ENCODE measurements around the gene MICA.

DNA sequence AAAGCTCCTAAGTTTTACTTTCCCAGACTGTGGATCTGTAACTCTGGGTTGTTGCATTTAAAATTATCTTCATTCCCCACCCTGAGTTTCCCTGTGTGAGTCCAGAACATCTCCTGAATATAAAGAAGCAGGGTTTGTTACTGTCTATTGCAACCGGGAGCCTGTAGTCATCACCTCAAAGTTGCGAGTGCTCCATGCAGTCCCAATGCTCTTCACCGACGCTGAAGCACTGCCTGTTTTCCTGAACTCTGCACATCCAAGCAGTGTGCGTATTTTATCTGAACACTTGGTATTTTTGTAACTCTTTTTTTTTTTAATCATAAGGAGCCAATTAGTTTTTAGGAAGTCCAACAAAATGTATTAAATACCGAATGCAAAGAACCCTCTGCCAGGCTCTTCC lies 45.5 kb upstream of the MICA start:
- TF ChIP-seq EZH2phosphoT487 (IDR thresholded peaks at IDR 0.05; ENCODE audit: borderline replicate concordance, low read depth, low read length): no peak
- TF ChIP-seq, protein P1, sequence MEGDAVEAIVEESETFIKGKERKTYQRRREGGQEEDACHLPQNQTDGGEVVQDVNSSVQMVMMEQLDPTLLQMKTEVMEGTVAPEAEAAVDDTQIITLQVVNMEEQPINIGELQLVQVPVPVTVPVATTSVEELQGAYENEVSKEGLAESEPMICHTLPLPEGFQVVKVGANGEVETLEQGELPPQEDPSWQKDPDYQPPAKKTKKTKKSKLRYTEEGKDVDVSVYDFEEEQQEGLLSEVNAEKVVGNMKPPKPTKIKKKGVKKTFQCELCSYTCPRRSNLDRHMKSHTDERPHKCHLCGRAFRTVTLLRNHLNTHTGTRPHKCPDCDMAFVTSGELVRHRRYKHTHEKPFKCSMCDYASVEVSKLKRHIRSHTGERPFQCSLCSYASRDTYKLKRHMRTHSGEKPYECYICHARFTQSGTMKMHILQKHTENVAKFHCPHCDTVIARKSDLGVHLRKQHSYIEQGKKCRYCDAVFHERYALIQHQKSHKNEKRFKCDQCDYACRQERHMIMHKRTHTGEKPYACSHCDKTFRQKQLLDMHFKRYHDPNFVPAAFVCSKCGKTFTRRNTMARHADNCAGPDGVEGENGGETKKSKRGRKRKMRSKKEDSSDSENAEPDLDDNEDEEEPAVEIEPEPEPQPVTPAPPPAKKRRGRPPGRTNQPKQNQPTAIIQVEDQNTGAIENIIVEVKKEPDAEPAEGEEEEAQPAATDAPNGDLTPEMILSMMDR (conservative IDR thresholded peaks at IDR 0.05; ENCODE audit: low read length): no peak
